ENCODE data around the gene CHRD.

DNA sequence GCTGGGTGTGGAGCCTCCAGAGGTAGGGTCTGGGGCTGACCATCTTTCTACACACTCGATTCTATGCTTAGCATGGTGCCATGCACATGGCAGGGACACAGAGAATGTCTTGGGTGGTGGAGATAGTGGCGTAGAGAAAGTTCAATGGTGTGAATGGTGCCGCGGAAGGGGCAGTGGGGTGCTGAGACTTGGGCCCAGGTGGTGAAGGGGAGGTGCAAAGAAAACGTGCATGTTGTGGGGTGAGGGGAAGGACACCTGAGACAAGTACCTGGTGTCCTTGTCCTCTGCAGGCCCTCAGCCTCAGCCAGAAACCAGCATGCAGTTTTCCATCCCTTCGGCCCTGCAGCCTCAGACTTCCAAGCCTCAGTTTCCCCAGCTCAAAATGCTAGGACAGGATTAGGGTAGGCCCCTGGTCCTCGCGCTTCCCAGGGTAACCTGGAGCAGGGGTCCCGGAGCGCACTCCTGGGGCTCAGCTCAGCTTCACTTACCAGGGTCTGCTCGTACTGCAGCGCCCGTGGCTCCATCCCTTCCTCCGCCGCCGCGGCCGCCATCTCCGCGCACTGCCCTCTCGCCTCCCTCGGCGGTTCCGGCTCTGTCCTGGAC is 18.8 kb upstream of the CHRD start:
- no peak for TF ChIP-seq CTCF (IDR thresholded peaks at IDR 0.05)
- no peak for TF ChIP-seq EP300 (IDR thresholded peaks at IDR 0.05)
- TF ChIP-seq POLR2A (IDR thresholded peaks at IDR 0.05): no peak

Data from stomach (tissue), 4 donors.